ENCODE results near the gene DLL4.
A peak's percentile ranks its signal among the peaks of the same experiment; 100 is the strongest.

Gene DLL4

GRCh38 chr15:40940296-40940801 is 11.2 kb downstream of the DLL4 start:
- H4K20me1 ChIP-seq (ENCODE audit: insufficient read depth, low read length) = peaks cover 3% of the 10 kb centered on the region
- H3K9me3 ChIP-seq (ENCODE audit: insufficient read depth, low read length, severe bottlenecking) = no peaks in the 10 kb centered on the region
- H3K79me2 ChIP-seq (ENCODE audit: insufficient read depth, low read length) = no peaks in the 10 kb centered on the region
- H3K27ac ChIP-seq (ENCODE audit: low read length) = no peak overlapping the region
- no peak for DNase-seq
- no peak for TF ChIP-seq CTCF (IDR thresholded peaks at IDR 0.05; ENCODE audit: borderline replicate concordance, extremely low read depth, low read length, poor library complexity, severe bottlenecking)
- no peak for TF ChIP-seq EZH2 (IDR thresholded peaks at IDR 0.05; ENCODE audit: borderline replicate concordance, low read depth, low read length, severe bottlenecking)
- H3K4me2 ChIP-seq (ENCODE audit: insufficient read depth, low read length) = no peak overlapping the region
- H3K4me1 ChIP-seq (ENCODE audit: insufficient read depth, low read length) = peaks cover 32% of the 10 kb centered on the region
- H3K36me3 ChIP-seq (ENCODE audit: insufficient read depth, low read length) = no peaks in the 10 kb centered on the region
- ATAC-seq (ENCODE audit: insufficient read depth, low read depth) = no peak
- no peak overlapping the region for H3K4me3 ChIP-seq (ENCODE audit: low read depth in 1 of 2, low read length in 2 of 2)
- no peaks in the 10 kb centered on the region for H3K27me3 ChIP-seq (ENCODE audit: insufficient read depth, low read length, poor library complexity)
- H2AFZ ChIP-seq (ENCODE audit: low read depth, low read length) = no peak overlapping the region
- H3K9ac ChIP-seq (ENCODE audit: low read depth, low read length) = no peak overlapping the region

DNA sequence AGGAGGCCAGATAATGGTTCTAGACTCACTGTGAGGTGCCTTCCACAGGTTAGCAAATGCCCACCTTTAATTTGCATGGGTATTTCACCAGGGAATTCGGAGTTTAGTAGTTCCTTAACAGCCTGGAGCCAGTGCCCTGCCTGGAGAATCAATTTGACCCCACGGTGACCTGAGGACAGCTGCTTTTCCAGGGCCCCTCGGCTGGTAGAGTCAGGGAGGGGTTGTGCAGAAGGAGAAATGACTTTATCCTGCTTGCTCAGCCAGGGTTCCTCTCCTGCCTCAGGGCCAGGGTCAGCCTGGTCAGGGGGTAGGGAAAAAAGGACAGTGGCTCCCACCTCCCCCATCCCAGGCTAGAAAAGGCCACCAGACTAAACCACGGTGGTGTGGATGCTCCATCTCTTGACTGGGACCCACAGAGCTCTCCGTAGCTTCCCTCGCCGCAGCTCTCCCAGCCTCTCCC is 12.0 kb downstream of the DLL4 start:
- Histone ChIP-seq H3K4me3 (ENCODE audit: low read depth in 1 of 2, low read length in 2 of 2) (peak overlapping the region in 1 of 2 experiments; percentile 89; a peak in 2 of 4 replicates), H3K9me3 (ENCODE audit: insufficient read depth, low read length, severe bottlenecking) (no peaks in the 10 kb centered on the region), H3K4me2 (ENCODE audit: insufficient read depth, low read length) (peak overlapping the region; percentile 99), H3K36me3 (ENCODE audit: insufficient read depth, low read length) (no peaks in the 10 kb centered on the region), H3K79me2 (ENCODE audit: insufficient read depth, low read length) (no peaks in the 10 kb centered on the region), H3K27ac (ENCODE audit: low read length) (no peak overlapping the region), H3K9ac (ENCODE audit: low read depth, low read length) (peak overlapping the region; percentile 67), H3K27me3 (ENCODE audit: insufficient read depth, low read length, poor library complexity) (no peaks in the 10 kb centered on the region), H2AFZ (ENCODE audit: low read depth, low read length) (peak overlapping the region; percentile 91; the same call in 1 of the 2 replicates), H4K20me1 (ENCODE audit: insufficient read depth, low read length) (peaks cover 3% of the 10 kb centered on the region), H3K4me1 (ENCODE audit: insufficient read depth, low read length) (peaks cover 32% of the 10 kb centered on the region)
- TF ChIP-seq EZH2 (IDR thresholded peaks at IDR 0.05; ENCODE audit: borderline replicate concordance, low read depth, low read length, severe bottlenecking) (no peak), CTCF (IDR thresholded peaks at IDR 0.05; ENCODE audit: borderline replicate concordance, extremely low read depth, low read length, poor library complexity, severe bottlenecking) (no peak)
- DNase-seq = no peak
- no peak for ATAC-seq (ENCODE audit: insufficient read depth, low read depth)

DNA sequence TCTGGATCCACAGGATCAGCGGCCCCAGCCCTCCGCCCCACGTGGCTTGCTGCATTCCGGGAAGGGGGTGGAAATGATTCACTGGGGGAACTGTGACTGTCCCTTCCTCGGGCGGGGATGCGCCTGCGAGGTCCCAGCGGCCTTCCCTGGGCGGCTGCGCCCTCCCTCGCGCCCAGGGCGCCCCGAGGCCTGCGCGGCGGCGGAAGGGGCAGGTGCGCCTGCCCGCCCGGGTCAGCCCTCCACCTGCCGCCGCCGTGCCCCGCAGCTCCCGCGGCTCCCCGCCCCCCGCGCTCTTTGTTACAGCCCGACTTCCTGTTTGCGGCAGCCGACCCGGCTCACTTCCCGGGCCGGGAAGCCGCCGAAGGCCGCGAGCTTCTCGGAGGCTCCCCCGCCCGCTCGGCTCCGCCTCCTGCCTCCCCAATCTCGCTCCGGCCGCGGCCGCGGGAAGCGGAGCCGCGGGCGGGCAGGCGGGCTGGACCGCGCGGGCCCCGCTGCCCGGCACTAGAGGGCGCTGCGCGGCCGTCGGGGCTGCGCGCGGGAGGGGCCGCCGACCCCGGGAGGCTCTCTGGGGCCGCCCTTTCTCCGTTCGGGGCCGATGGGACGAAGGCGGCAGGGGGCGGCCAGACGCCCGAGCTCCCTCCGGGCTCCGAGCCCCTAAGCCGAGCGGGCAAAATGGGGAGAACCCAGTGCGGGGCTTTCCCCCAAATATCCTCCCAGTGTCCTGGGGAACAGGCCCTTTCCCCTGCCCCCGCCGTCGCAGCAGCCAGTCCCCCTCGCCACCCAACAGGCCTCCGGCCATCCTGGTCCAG is 12.6 kb downstream of the DLL4 start:
- Histone ChIP-seq H3K27me3 (ENCODE audit: insufficient read depth, low read length, poor library complexity) (no peaks in the 10 kb centered on the region), H3K9me3 (ENCODE audit: insufficient read depth, low read length, severe bottlenecking) (no peaks in the 10 kb centered on the region), H2AFZ (ENCODE audit: low read depth, low read length) (peak overlapping the region; percentile 91), H3K9ac (ENCODE audit: low read depth, low read length) (peak overlapping the region; percentile 67), H3K79me2 (ENCODE audit: insufficient read depth, low read length) (no peaks in the 10 kb centered on the region), H3K4me1 (ENCODE audit: insufficient read depth, low read length) (peaks cover 32% of the 10 kb centered on the region), H3K4me3 (ENCODE audit: low read depth in 1 of 2, low read length in 2 of 2) (peak overlapping the region; percentile 35 to 89; a peak in 3 of 4 replicates), H3K4me2 (ENCODE audit: insufficient read depth, low read length) (peak overlapping the region; percentile 99), H3K36me3 (ENCODE audit: insufficient read depth, low read length) (no peaks in the 10 kb centered on the region), H3K27ac (ENCODE audit: low read length) (peak overlapping the region; percentile 47), H4K20me1 (ENCODE audit: insufficient read depth, low read length) (peaks cover 3% of the 10 kb centered on the region; the same call in 1 of the 2 replicates)
- ATAC-seq (ENCODE audit: insufficient read depth, low read depth) (peak; percentile 80), DNase-seq (peak; percentile 79)
- TF ChIP-seq CTCF (IDR thresholded peaks at IDR 0.05; ENCODE audit: borderline replicate concordance, extremely low read depth, low read length, poor library complexity, severe bottlenecking) = peak; percentile 68
- no peak for TF ChIP-seq EZH2 (IDR thresholded peaks at IDR 0.05; ENCODE audit: borderline replicate concordance, low read depth, low read length, severe bottlenecking)
